Mononuclear cell (primary cell): ENCODE data around the gene C20orf173. TPM values are rescaled to one million over a fixed set of nuclear protein-coding genes. Genes with fewer than 3 reads are reported as not detected.
"Not testable (repeated sequence)": the region's sequence is repeated elsewhere in the genome, so short reads cannot be mapped to it uniquely, and the experiment has no call there.

Experiments used
- H3K27me3 ChIP-seq: 2 replicates; pipeline ENCODE4 v1.6.0; 2011; ENCODE audit warnings: low read length, control low read depth; ENCODE audit not compliant: insufficient read depth
- H3K4me1 ChIP-seq: 2 replicates; pipeline ENCODE4 v1.5.1; 2011; ENCODE audit warnings: mild to moderate bottlenecking, low read length, control low read depth; ENCODE audit not compliant: insufficient read depth
- H3K4me3 ChIP-seq: 2 replicates; pipeline ENCODE4 v1.5.1; 2011; ENCODE audit warnings: mild to moderate bottlenecking, low read length, moderate library complexity
- H3K9me3 ChIP-seq: 2 replicates; pipeline ENCODE4 v1.5.1; 2011; ENCODE audit warnings: low read depth, mild to moderate bottlenecking, control low read depth, low read length
- total RNA-seq: library from RNA; depleted of rRNA; stranded (reverse); fragments of >200 nt; gene quantifications from one replicate; pipeline ENCODE4 v1.2.3, GENCODE V29; 2012

Gene C20orf173
- total RNA-seq, 1 donor, result not detected

DNA sequence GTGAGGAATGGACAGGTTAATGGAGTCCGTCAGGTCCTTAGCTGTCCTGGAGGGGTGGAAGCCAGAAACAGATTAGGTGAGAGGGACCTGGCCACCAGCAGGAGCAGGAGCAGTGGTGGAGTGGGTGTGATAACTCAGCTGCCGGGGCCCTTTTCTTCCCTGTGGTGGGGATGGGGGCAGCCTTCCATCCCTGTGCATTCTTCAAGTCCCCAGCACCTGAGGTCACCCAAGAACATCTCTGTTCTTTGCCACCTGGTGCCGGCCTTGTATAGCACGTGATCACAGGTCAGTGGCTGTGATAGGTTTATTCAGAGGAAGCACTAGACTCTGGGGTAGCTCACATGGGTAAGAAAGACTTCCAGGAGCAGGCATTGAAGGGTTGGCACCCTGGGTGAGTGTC, 29.0 kb upstream of the C20orf173 start:
- H3K9me3 ChIP-seq, result no peaks in the 10 kb centered on the region
- no peaks in the 10 kb centered on the region for H3K27me3 ChIP-seq
- no peaks in the 10 kb centered on the region for H3K4me1 ChIP-seq
- no peak overlapping the region for H3K4me3 ChIP-seq

DNA sequence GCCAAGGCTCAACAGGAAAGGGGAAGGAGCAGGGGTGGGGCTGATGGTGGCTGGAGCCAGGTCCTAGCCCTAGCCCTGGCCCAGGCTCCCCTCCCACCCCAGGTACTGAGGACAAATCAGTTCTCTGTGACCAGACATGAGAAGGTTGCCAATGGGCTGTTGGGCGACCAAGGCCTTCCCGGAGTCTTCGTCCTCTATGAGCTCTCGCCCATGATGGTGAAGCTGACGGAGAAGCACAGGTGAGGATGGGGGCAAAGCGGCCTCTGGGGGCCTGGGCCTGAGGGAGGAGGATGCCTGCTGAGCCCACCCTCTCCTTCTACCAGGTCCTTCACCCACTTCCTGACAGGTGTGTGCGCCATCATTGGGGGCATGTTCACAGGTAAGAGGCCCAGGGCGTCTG, 27.4 kb upstream of the C20orf173 start:
- H3K9me3 ChIP-seq, result no peaks in the 10 kb centered on the region
- no peaks in the 10 kb centered on the region for H3K4me1 ChIP-seq
- H3K4me3 ChIP-seq, result no peak overlapping the region
- H3K27me3 ChIP-seq, result no peaks in the 10 kb centered on the region

- no peaks in the 10 kb centered on the region for H3K9me3 ChIP-seq
- H3K27me3 ChIP-seq, result no peaks in the 10 kb centered on the region
- H3K4me3 ChIP-seq, result no peak overlapping the region
- H3K4me1 ChIP-seq, result no peaks in the 10 kb centered on the region
Observed at GRCh38 chr20:35555951-35556645, 26.6 kb upstream of the C20orf173 start.

GRCh38 chr20:35555461-35555860, 26.0 kb upstream of the C20orf173 start:
- H3K9me3 ChIP-seq, H3K4me3 ChIP-seq, H3K4me1 ChIP-seq, H3K27me3 ChIP-seq: not testable (repeated sequence)

- no peaks in the 10 kb centered on the region for H3K9me3 ChIP-seq
- no peak overlapping the region for H3K4me3 ChIP-seq
- no peaks in the 10 kb centered on the region for H3K4me1 ChIP-seq
- H3K27me3 ChIP-seq, result no peaks in the 10 kb centered on the region
Observed at GRCh38 chr20:35552914-35553313, 23.5 kb upstream of the C20orf173 start.

DNA sequence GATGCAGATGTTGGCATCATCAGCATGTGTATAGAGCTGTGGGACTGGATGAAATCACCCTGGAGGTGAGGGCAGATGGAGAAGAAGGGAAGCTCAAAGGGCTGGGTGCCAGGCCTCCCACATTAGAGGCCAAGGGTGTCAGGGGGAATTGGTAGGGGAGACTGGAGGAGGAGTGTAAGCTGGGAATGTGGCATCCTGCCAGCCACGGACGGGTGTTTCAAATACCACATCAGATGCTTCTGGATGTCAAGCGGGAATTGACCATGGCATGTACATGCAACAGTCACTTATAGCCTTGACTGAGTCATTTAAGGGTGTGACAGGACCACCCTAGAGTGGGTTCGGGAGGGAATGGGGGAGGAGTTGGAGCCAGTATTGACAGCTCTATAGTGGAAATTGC, 22.1 kb upstream of the C20orf173 start:
- no peaks in the 10 kb centered on the region for H3K27me3 ChIP-seq
- no peaks in the 10 kb centered on the region for H3K4me1 ChIP-seq
- no peaks in the 10 kb centered on the region for H3K9me3 ChIP-seq
- H3K4me3 ChIP-seq, result no peak overlapping the region

GRCh38 chr20:35547329-35547728, 17.9 kb upstream of the C20orf173 start:
- no peaks in the 10 kb centered on the region for H3K9me3 ChIP-seq
- no peak overlapping the region for H3K4me3 ChIP-seq
- peaks cover 5% of the 10 kb centered on the region for H3K4me1 ChIP-seq
- no peaks in the 10 kb centered on the region for H3K27me3 ChIP-seq

DNA sequence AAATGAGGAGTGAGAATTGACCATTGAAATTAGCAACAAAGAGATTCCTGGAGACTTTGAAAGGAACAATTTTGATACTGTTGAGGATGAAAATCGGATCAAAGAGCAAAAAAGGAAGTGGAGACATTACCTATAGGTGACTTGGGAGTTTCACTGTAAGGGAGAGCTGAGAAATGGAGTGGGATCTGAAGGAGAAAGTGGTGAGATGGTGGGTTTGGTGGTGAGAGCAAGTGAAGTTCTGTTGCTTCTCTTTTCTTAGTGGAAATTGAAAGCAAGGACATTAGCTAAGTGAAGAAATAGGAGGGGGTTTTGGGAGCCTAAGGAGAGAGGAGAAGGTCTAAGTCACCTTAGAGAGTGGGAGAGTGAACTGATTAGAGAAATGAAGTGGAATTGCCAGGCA, 16.7 kb upstream of the C20orf173 start:
- Histone ChIP-seq H3K4me3 (no peak overlapping the region), H3K27me3 (no peaks in the 10 kb centered on the region), H3K9me3 (no peaks in the 10 kb centered on the region), H3K4me1 (peaks cover 14% of the 10 kb centered on the region)

DNA sequence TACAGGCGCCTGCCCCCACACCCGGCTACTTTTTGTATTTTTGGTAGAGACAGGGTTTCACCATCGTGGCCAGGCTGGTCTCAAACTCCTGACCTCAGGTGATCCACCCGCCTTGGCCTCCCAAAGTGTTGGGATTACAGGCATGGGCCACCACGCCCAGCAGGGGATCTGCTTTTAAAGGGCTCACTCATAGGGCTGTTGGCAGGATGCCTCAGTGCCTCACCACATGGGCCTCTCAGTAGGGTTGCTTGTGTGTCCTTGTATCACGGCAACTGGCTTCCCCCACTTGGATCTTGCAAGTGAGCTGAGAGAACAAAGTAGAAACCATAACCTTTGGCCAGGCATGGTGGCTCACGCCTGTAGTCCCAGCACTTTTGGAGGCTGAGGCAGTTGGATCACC, 15.5 kb upstream of the C20orf173 start:
- H3K4me3 ChIP-seq, H3K27me3 ChIP-seq, H3K9me3 ChIP-seq: not testable (repeated sequence)
- H3K4me1 ChIP-seq, result peaks cover 18% of the 10 kb centered on the region

- Histone ChIP-seq H3K4me1 (peaks cover 21% of the 10 kb centered on the region), H3K4me3 (no peak overlapping the region), H3K9me3 (no peaks in the 10 kb centered on the region), H3K27me3 (no peaks in the 10 kb centered on the region)
Observed at GRCh38 chr20:35544436-35544835, 15.0 kb upstream of the C20orf173 start.

DNA sequence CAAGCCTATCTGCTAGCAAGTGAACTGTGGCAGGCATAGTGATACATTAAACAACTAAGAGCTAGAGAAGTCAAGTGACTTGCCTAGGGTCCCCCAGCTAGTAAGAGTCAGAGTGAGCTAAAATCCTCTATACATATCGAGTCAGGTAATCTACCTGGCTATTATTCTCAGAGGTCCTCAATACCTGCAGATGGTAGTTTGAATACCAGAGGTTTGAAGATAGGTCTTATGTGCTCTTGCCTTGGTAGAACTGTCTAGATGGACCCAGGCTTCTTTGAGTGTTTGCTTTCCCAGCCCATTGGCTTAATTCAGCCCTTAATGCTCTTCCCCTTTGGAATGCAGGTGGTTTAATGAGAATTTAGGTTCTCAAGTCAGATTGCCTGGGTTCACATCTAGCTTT, 13.5 kb upstream of the C20orf173 start:
- H3K9me3 ChIP-seq, result no peaks in the 10 kb centered on the region
- no peaks in the 10 kb centered on the region for H3K27me3 ChIP-seq
- H3K4me3 ChIP-seq, result no peak overlapping the region
- H3K4me1 ChIP-seq, result peaks cover 21% of the 10 kb centered on the region

- H3K27me3 ChIP-seq, result no peaks in the 10 kb centered on the region
- no peaks in the 10 kb centered on the region for H3K9me3 ChIP-seq
- H3K4me3 ChIP-seq, result peak within 1 kb of the TSS; percentile 77
- peaks cover 21% of the 10 kb centered on the region for H3K4me1 ChIP-seq
Observed at GRCh38 chr20:35541783-35542662, 12.6 kb upstream of the C20orf173 start, which contains the start of gene ERGIC3. Gene ERGIC3 (plus strand): TSS chr20:35542078. CDS start chr20:35542098, 20 bp downstream.

DNA sequence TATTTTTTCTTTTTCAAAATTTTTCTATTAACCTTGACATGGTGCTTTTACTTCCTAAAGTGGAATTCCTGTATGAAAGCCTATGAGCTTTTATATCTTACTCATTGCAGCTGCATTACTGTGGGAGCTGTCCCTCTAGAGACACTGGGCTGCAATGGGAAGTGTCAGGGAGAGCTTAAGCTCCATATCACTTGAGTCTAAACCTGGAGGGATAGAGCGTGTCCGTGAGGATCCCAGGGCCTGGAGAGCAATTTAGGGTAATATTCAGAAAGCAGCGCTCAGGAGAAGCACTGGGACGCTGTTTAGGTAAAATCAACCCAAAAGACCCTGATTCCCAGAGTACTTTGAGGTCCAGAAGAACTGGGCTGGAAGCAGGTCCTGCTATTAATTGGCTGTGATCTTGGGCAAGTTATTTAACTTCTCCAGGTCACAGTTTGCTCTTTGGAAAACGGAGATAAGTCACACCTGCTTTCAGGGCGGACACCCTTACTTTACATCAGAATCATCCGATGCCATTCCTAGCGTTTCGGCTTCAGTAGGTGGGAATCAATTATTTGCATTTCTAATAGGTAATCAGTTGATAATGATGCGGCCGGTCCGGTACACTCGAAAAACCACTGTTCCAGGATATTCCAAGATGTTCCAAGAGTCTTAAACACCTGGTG, 11.8 kb upstream of the C20orf173 start:
- Histone ChIP-seq H3K27me3 (no peaks in the 10 kb centered on the region), H3K4me1 (peaks cover 21% of the 10 kb centered on the region), H3K9me3 (no peaks in the 10 kb centered on the region), H3K4me3 (peak overlapping the region; percentile 77)

DNA sequence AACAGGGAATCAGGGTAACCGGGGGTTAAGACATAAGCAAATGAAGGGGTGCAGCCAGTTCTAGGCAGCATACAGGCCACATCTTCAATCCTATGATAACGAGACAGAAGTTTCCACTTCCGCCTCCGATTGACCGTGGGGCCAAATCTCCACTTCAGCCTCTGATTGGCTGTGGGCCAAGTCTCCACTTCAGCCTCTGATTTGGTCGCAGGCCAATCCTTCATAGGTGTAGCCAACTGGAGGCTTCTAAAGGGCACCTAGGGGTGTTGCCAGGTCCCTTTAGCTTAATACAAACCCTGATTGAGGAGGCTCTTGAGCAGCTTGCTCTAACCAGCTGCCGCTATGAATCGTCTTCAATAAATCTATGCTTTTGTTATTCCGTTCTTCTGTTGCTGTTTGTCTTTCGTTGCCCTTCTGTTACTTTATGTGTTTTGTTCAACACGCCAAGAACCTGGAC, 10.3 kb upstream of the C20orf173 start:
- Histone ChIP-seq H3K9me3 (no peaks in the 10 kb centered on the region), H3K4me3 (no peak overlapping the region), H3K27me3 (no peaks in the 10 kb centered on the region), H3K4me1 (peaks cover 21% of the 10 kb centered on the region)

GRCh38 chr20:35527122-35527769, 2.2 kb downstream of the C20orf173 start:
- Histone ChIP-seq H3K27me3 (no peaks in the 10 kb centered on the region), H3K9me3 (no peaks in the 10 kb centered on the region), H3K4me1 (no peaks in the 10 kb centered on the region), H3K4me3 (no peak overlapping the region)
